ENCODE data around the gene RCCD1.
"Not testable (repeated sequence)": the region's sequence is repeated elsewhere in the genome, so short reads cannot be mapped to it uniquely, and the experiment has no call there.

Gene RCCD1

GRCh38 chr15:90918835-90919234, 35.8 kb upstream of the RCCD1 start:
- TF ChIP-seq CTCF (IDR thresholded peaks at IDR 0.05; ENCODE audit: low read depth, low read length), result no peak
- DNase-seq (ENCODE audit: low read depth, low spot score), result no peak
- in situ Hi-C loops (cut with HindIII; ENCODE audit: low sequenced_read_pairs), result no loop called here
- no peak overlapping the region for H3K4me3 ChIP-seq (ENCODE audit: low read depth, low read length)

- H3K4me3 ChIP-seq (ENCODE audit: low read depth, low read length), result no peak overlapping the region
- no peak for DNase-seq (ENCODE audit: low read depth, low spot score)
- in situ Hi-C loops (cut with HindIII; ENCODE audit: low sequenced_read_pairs), result no loop called here
- TF ChIP-seq CTCF (IDR thresholded peaks at IDR 0.05; ENCODE audit: low read depth, low read length), result no peak
Observed at GRCh38 chr15:90921887-90922286, 32.8 kb upstream of the RCCD1 start.

- in situ Hi-C loops (cut with HindIII; ENCODE audit: low sequenced_read_pairs); H3K4me3 ChIP-seq (ENCODE audit: low read depth, low read length); DNase-seq (ENCODE audit: low read depth, low spot score): not testable (repeated sequence)
Observed at GRCh38 chr15:90922712-90923322, 31.9 kb upstream of the RCCD1 start.

- no peak for TF ChIP-seq CTCF (IDR thresholded peaks at IDR 0.05; ENCODE audit: low read depth, low read length)
Observed at GRCh38 chr15:90924375-90924774, 30.3 kb upstream of the RCCD1 start.

GRCh38 chr15:90926766-90927165, 27.9 kb upstream of the RCCD1 start:
- in situ Hi-C loops (cut with HindIII; ENCODE audit: low sequenced_read_pairs); DNase-seq (ENCODE audit: low read depth, low spot score); H3K4me3 ChIP-seq (ENCODE audit: low read depth, low read length): not testable (repeated sequence)

More at GRCh38 chr15:90924375-90924774, 30.3 kb upstream of the RCCD1 start:
- in situ Hi-C loops (cut with HindIII; ENCODE audit: low sequenced_read_pairs), result no loop called here
- H3K4me3 ChIP-seq (ENCODE audit: low read depth, low read length), result no peak overlapping the region
- DNase-seq (ENCODE audit: low read depth, low spot score), result no peak

- H3K4me3 ChIP-seq (ENCODE audit: low read depth, low read length); in situ Hi-C loops (cut with HindIII; ENCODE audit: low sequenced_read_pairs); DNase-seq (ENCODE audit: low read depth, low spot score): not testable (repeated sequence)
Observed at GRCh38 chr15:90928106-90928505, 26.6 kb upstream of the RCCD1 start.

GRCh38 chr15:90929246-90930019, 25.3 kb upstream of the RCCD1 start:
- in situ Hi-C loops (cut with HindIII; ENCODE audit: low sequenced_read_pairs), result no loop called here
- H3K4me3 ChIP-seq (ENCODE audit: low read depth, low read length), result peak overlapping the region; percentile 56
- TF ChIP-seq CTCF (IDR thresholded peaks at IDR 0.05; ENCODE audit: low read depth, low read length), result no peak
- no peak for DNase-seq (ENCODE audit: low read depth, low spot score)

GRCh38 chr15:90930861-90931574, 23.7 kb upstream of the RCCD1 start:
- in situ Hi-C loops (cut with HindIII; ENCODE audit: low sequenced_read_pairs), result no loop called here
- no peak for TF ChIP-seq CTCF (IDR thresholded peaks at IDR 0.05; ENCODE audit: low read depth, low read length)
- no peak for DNase-seq (ENCODE audit: low read depth, low spot score)
- H3K4me3 ChIP-seq (ENCODE audit: low read depth, low read length), result no peak overlapping the region
